Measurements from ENCODE around the gene SERTAD2. TPM values are rescaled to one million over a fixed set of nuclear protein-coding genes. Genes with fewer than 3 reads are reported as not detected.

Gene SERTAD2
- total RNA-seq, 1 experiment from 2014 or later = 6.6 TPM

DNA sequence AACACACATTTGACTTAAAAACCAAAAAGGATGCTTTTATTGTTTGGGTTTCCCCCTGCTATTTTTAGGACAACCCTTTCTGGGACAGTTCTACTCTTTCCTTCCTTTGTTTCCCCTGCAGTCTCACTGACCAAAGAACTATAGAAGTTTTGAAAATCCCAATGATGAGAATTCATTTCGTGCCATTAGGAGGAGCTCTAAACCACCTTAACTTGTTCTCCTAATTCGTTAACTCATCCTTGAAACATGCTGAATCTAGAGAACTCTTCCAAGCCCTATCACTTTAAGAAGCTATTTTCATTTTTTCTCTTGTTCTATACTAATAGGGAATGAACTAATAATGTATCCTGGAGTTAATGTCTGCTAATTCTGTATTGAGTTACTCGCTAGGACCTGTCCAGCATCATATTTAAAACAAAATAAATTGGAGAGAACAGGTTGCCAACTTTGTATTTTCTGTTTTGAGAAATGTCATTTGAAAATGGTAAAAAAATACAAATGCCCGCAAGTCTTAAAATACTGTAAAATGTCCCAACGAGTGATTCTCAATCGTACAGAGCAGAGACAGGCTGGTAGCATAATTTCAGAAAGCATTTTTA is 66.7 kb downstream of the SERTAD2 start:
- peak; percentile 69 for DNase-seq (ENCODE audit: low spot score)

GRCh38 chr2:64586054-64586453 is 67.7 kb downstream of the SERTAD2 start:
- DNase-seq (ENCODE audit: low spot score) = no peak

GRCh38 chr2:64582774-64583340 is 70.9 kb downstream of the SERTAD2 start:
- DNase-seq (ENCODE audit: low spot score) = no peak

DNA sequence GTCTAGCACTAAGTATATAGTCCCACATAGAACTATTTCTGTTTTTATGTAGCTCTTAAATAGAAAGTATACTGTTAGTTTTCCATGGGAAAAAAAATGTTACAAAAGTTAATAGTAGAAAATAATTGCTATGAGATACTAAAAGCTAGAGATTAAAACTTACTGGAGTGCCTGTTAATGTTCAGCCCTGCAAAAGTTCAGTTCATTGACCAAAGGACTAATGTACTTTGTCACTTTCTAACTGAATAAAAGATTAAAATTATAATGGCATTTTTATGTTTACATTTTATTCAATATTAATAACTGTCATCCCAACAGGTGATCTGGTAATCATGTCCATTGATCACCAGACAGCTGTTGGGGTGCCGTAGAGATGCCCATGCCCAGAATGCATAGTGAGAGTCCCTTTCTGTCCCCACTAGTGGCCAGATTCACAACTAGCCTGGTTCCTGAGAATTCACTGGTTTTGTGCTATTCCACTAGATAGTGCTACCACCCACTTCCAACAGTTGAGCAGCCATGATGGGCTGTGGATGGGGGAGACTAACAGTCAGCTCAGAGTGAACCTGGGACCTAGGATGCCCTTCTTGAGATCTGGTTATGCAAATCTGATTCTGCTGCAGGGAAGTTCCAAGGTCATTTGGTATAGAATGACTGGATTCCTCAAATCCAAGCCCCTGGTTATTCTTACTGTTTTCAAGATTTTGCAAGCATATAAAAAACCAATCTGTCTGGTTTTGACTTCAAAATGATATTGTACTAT is 71.8 kb downstream of the SERTAD2 start:
- DNase-seq (ENCODE audit: low spot score) = no peak

Other genes starting within 250 kb of the SERTAD2 start
- gene LGALSL, start 199.8 kb downstream of the SERTAD2 start, total RNA-seq (2014; rRNA removed; shearing (Covaris generic)) = 5.6 and 8.5 TPM in 2 replicates
- 22.2 and 25.4 TPM in 2 replicates for gene AFTPH, start 129.6 kb downstream of the SERTAD2 start, total RNA-seq (2014; rRNA removed; shearing (Covaris generic))

Measured in HT-29 (cell line).